ENCODE measurements around the gene CLDN4. TPM values are rescaled to one million over a fixed set of nuclear protein-coding genes. Genes with fewer than 3 reads are reported as not detected.

CLDN4 gene
- total RNA-seq, 2 donors from 2014 or later, result 0.10 to 0.57 TPM

DNA sequence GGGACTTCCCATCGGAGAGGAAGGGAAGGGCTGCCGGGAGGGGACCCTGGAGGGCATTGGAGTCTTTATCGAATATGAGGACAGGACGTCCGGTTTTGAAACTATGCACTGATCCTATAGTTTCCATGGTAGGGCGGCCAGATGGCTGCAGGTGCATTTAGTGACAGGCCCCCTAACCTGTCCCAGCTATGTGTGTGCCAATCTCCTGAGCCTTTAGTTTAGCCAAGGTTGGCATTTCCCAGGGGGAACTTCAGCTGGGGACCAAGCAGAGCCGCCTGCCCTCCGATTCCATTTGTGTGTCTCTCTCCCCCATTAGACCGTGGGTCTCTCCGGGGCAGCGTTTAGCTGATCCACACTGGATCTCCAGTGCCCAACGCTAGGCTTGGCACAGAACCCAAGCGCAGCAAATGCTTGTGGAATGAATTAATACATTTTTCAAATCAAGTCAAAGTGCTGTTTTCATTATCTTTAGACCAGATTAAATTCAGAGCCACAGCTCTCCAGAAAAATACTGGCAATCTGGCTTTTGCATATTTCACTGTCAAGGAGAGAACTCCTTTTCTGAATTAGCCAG lies 50.0 kb downstream of the CLDN4 start:
- DNase-seq (ENCODE audit: low spot score in 2 of 2) (no peak), ATAC-seq (no peak)
- H3K27ac Mint-ChIP-seq, result no peak overlapping the region
- no peaks in the 10 kb centered on the region for H3K36me3 Mint-ChIP-seq
- H3K9me3 Mint-ChIP-seq, result no peaks in the 10 kb centered on the region

DNA sequence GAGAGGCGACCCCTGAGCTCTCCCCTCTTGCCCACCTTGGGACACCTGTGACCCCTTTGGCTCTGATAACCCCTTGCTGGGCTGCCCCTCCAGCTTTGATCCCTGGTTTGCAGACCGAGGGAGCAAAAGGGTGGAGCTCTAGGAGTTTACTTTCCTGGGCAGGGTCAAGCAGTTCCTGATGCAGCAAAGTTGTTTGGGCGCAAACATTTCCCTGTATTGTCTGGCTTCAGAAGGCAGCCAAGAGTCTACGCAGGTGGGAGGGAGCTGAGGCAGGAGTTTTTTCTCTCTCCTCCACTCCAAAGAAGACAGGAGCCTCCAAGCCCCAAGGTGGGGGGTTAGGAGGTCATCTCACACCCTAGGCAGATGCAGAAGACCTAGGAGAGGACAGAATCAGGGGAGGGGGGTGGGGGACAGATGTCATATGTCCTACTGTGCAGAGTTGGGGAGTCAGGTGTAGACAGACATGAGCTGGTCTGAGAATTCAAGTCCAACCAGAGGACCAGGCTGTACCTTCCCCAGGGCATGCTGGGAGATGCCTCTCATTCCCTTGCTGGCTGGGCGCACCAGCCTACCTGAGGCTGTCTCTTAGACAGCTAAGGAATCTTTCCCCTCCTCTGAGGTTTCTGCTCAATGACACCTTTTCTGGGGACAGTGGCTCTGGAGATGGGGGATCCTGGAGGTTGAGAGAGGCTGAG lies 50.7 kb downstream of the CLDN4 start:
- no peak for DNase-seq (ENCODE audit: low spot score in 2 of 2)
- ATAC-seq, result no peak
- Mint-ChIP-seq H3K27ac (no peak overlapping the region), H3K36me3 (no peaks in the 10 kb centered on the region), H3K9me3 (no peaks in the 10 kb centered on the region)

DNA sequence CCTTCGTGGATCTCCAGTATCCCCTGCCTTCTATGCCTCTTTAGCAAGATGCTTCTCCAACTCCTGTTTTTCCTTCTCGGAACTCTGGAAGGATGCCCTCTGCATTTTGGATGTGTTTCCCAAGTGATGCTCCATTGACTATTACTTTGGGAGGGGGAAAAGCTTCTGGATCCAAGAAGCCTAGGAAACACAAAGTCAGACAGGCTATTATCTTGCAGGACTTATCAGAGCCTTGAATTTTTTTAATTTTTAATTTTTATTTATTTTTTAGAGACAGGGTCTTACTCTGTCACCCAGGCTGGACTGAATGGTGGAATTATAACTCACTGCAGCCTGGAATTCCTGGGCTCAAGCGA lies 51.2 kb downstream of the CLDN4 start:
- DNase-seq (ENCODE audit: low spot score in 2 of 2), result no peak
- no peaks in the 10 kb centered on the region for H3K9me3 Mint-ChIP-seq
- no peak overlapping the region for H3K27ac Mint-ChIP-seq
- H3K36me3 Mint-ChIP-seq, result no peaks in the 10 kb centered on the region
- no peak for ATAC-seq

Other genes starting within 250 kb of the CLDN4 start
- gene MLXIPL, start 206.5 kb upstream of the CLDN4 start, total RNA-seq, result not detected
- under 1 TPM in 1 of 2 donors, not detected in 1; 0.95 TPM for gene VPS37D, start 163.2 kb upstream of the CLDN4 start, total RNA-seq
- gene DNAJC30, start 147.5 kb upstream of the CLDN4 start, total RNA-seq, result 1 to 10 TPM; 3.7 to 7.5 TPM
- gene BUD23, start 147.4 kb upstream of the CLDN4 start, total RNA-seq, result 10 to 100 TPM; 91.8 to 97.9 TPM
- gene STX1A, start 111.3 kb upstream of the CLDN4 start, total RNA-seq, result 10 to 100 TPM in 1 of 2 donors, 1 to 10 TPM in 1; 8.8 to 14.0 TPM
- 10 to 100 TPM; 17.3 to 18.1 TPM for gene ABHD11, start 92.2 kb upstream of the CLDN4 start, total RNA-seq
- not detected for gene CLDN3, start 60.7 kb upstream of the CLDN4 start, total RNA-seq
- 1 to 10 TPM in 1 of 2 donors, under 1 TPM in 1; 0.50 to 3.4 TPM for gene METTL27, start 11.5 kb downstream of the CLDN4 start, total RNA-seq
- not detected for gene TMEM270, start 30.2 kb downstream of the CLDN4 start, total RNA-seq
- not detected for gene ELN, start 197.2 kb downstream of the CLDN4 start, total RNA-seq

All from activated naive CD4-positive, alpha-beta T cell treated with anti-CD3 and anti-CD28 coated beads, Interleukin-2, amount 50 U/mL, for 72 hours (primary cell).